ENCODE measurements around the gene TMEM178B.

Gene TMEM178B

DNA sequence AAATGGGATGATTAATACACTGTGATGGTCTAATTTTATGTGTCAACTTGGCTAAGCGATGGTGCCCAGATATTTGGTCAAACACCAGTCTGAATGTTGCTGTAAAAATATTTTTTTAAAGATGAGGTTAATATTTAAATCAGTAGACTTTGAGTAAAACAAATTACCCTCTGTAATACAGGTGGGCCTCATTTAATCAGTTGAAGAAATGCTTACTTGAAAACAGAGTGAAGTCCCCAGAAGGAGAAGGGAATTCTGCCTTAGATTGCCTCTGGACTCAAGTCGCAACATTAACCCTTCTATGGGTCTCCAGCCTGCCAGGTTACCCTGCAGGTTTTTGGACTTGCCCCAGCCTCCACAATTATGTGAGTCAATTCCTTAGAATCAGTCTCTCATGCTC, 427.6 kb downstream of the TMEM178B start:
- H3K9ac ChIP-seq (ENCODE audit: low read depth, low read length): no peak overlapping the region
- H3K4me1 ChIP-seq (ENCODE audit: control insufficient read depth, insufficient read depth, low read length): no peaks in the 10 kb centered on the region
- H3K27me3 ChIP-seq (ENCODE audit: control insufficient read depth, insufficient read depth, low read length): no peaks in the 10 kb centered on the region
- no peak overlapping the region for H3K4me2 ChIP-seq (ENCODE audit: low read length)
- no peaks in the 10 kb centered on the region for H3K9me3 ChIP-seq (replicated peaks; ENCODE audit: low read length)
- no peaks in the 10 kb centered on the region for H3K36me3 ChIP-seq (ENCODE audit: insufficient read depth, low read length)
- H3K4me3 ChIP-seq (ENCODE audit: low read length): no peak overlapping the region

DNA sequence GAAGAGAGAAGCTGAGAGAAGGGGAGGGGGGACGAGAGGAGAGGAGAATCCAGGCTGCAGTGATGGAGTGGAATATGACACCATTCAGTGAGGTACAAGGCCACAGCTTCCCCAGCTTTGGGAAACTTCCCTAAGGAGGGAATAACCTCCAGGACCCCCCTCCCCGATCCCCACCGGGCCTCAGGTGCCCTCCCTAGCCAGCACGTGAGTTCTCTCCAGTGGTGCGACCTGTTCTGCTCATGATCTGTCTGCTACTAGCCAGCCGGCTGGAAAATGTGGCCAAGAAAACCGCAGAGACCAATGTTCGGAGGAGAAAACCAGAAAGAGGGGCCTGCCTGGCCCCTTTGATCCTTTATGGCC, 437.4 kb downstream of the TMEM178B start:
- Histone ChIP-seq H3K4me2 (ENCODE audit: low read length) (no peak overlapping the region), H3K27me3 (ENCODE audit: control insufficient read depth, insufficient read depth, low read length) (peaks cover 39% of the 10 kb centered on the region), H3K36me3 (ENCODE audit: insufficient read depth, low read length) (no peaks in the 10 kb centered on the region), H3K4me3 (ENCODE audit: low read length) (no peak overlapping the region), H3K9ac (ENCODE audit: low read depth, low read length) (no peak overlapping the region), H3K9me3 (replicated peaks; ENCODE audit: low read length) (no peaks in the 10 kb centered on the region), H3K4me1 (ENCODE audit: control insufficient read depth, insufficient read depth, low read length) (no peaks in the 10 kb centered on the region)

DNA sequence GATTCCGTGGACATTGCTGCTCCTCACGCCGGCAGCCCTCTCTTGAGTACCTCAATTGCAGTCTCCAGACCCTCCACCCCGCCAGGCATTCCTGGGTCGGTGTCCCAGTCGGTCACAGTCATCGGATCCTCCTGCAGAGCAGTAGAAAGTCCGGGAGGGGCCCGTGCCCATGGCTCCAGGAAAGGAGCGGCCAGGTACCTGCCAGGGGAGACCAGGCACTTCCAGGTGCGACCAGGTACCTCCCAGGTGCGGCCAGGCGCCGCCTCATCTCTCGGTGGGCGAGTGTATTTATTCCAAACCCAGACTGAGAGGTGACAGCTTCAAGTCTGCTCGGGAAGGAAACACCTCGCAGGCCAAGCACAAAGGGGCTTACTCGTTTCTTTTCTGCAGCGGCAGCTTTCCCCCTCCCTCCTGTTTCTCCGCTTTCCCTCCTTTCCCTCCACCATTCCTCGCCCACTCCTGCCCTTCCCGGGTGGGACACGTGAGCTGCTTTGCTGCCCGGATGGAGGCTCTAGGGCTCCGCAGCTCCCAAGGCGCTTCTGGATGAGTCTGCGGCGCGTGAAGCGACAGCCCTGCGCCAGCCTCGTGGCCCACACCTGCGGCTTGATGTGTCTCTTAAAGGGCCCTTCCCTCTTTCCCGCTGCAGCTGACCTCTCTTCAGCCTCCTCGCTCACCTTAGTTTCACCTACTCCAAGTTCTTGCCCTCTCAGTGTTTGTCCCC, 438.0 kb downstream of the TMEM178B start:
- H3K9me3 ChIP-seq (replicated peaks; ENCODE audit: low read length): no peaks in the 10 kb centered on the region
- H3K36me3 ChIP-seq (ENCODE audit: insufficient read depth, low read length): no peaks in the 10 kb centered on the region
- no peak overlapping the region for H3K4me2 ChIP-seq (ENCODE audit: low read length)
- H3K27me3 ChIP-seq (ENCODE audit: control insufficient read depth, insufficient read depth, low read length): peaks cover 39% of the 10 kb centered on the region
- H3K4me3 ChIP-seq (ENCODE audit: low read length): no peak overlapping the region
- H3K9ac ChIP-seq (ENCODE audit: low read depth, low read length): no peak overlapping the region
- H3K4me1 ChIP-seq (ENCODE audit: control insufficient read depth, insufficient read depth, low read length): no peaks in the 10 kb centered on the region

DNA sequence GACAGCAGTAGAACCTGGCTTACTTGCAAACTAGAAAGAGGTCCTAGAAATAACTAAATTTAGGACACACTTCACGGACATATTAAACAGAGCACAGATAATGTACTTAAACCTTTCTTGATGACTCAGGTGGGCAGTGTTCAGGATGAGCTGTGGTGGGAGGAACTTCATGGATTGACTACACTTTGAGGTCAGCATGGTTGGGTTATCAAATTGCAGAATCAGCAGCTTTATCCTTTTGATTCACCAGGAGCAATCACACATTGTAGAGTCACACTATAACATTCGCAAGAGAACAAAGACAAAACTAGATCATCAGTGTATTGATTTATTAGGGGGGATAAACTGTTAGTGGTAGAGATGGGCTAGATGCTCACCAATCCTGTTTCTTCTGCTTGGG, 438.7 kb downstream of the TMEM178B start:
- Histone ChIP-seq H3K4me3 (ENCODE audit: low read length) (no peak overlapping the region), H3K9ac (ENCODE audit: low read depth, low read length) (no peak overlapping the region), H3K36me3 (ENCODE audit: insufficient read depth, low read length) (no peaks in the 10 kb centered on the region), H3K9me3 (replicated peaks; ENCODE audit: low read length) (no peaks in the 10 kb centered on the region), H3K27me3 (ENCODE audit: control insufficient read depth, insufficient read depth, low read length) (peaks cover 39% of the 10 kb centered on the region), H3K4me1 (ENCODE audit: control insufficient read depth, insufficient read depth, low read length) (no peaks in the 10 kb centered on the region), H3K4me2 (ENCODE audit: low read length) (no peak overlapping the region)

DNA sequence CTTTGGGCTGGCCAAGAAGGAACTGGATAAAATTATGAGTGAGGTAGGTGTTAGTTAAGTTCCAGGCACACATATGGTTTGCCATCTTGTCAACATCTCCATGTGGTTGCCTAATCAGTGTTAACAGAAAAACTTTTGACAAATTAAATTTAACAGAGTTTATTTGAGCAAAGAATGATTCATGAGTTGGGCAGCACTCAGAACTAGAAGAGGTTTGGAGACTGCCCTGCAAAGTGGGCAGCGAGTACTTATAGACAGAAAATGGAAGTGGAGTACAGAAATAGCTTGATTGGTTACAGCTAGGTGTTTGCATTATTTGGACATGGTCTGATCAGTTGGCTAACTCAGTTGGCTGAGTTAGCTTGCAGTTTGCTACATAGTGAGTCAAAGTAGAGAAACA, 439.9 kb downstream of the TMEM178B start:
- Histone ChIP-seq H3K9ac (ENCODE audit: low read depth, low read length) (no peak overlapping the region), H3K4me3 (ENCODE audit: low read length) (no peak overlapping the region), H3K9me3 (replicated peaks; ENCODE audit: low read length) (no peaks in the 10 kb centered on the region), H3K27me3 (ENCODE audit: control insufficient read depth, insufficient read depth, low read length) (peaks cover 39% of the 10 kb centered on the region), H3K36me3 (ENCODE audit: insufficient read depth, low read length) (no peaks in the 10 kb centered on the region), H3K4me2 (ENCODE audit: low read length) (no peak overlapping the region), H3K4me1 (ENCODE audit: control insufficient read depth, insufficient read depth, low read length) (no peaks in the 10 kb centered on the region)

DNA sequence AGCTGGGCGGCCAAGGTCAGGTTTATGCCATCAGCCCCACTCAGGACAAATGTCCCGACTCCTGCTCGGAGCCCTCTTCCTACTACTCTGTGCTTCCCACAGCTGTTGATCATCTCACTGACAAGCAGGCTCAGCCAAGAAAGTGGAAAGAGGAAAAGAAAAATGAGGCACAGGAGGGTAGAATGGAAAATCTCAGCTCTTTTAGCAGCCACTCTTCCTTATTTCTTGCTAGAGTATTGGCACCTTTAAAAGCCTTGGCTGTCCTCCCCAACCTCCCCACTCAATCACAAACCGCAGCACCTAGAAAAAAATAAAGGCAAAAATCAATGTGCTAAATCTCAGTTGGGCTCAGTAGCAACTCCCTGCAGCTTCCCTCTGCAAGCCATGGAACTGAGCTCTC, 442.1 kb downstream of the TMEM178B start:
- H3K9ac ChIP-seq (ENCODE audit: low read depth, low read length): no peak overlapping the region
- no peaks in the 10 kb centered on the region for H3K36me3 ChIP-seq (ENCODE audit: insufficient read depth, low read length)
- H3K27me3 ChIP-seq (ENCODE audit: control insufficient read depth, insufficient read depth, low read length): peaks cover 28% of the 10 kb centered on the region
- no peaks in the 10 kb centered on the region for H3K9me3 ChIP-seq (replicated peaks; ENCODE audit: low read length)
- H3K4me3 ChIP-seq (ENCODE audit: low read length): no peak overlapping the region
- no peaks in the 10 kb centered on the region for H3K4me1 ChIP-seq (ENCODE audit: control insufficient read depth, insufficient read depth, low read length)
- H3K4me2 ChIP-seq (ENCODE audit: low read length): no peak overlapping the region

DNA sequence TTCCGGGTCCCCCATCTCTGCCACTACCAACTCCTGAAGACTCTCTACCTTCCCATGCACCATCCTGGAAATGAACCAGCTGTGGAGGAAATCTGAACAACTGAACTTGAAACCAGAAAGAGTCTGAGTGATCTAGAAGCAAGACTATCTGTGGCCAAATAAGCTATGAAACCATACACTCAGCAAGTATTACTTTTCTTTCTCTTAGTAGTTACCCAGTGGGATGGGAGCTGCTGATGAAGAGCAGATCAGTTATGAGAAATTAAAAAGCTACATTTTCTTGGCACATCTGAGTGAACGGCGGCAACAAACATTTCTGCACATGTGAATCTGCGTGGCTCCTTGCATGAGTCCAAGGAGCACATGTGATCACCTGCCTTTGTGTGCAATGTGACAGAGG, 445.8 kb downstream of the TMEM178B start:
- H3K4me3 ChIP-seq (ENCODE audit: low read length): no peak overlapping the region
- H3K36me3 ChIP-seq (ENCODE audit: insufficient read depth, low read length): no peaks in the 10 kb centered on the region
- H3K4me2 ChIP-seq (ENCODE audit: low read length): no peak overlapping the region
- no peaks in the 10 kb centered on the region for H3K4me1 ChIP-seq (ENCODE audit: control insufficient read depth, insufficient read depth, low read length)
- no peaks in the 10 kb centered on the region for H3K9me3 ChIP-seq (replicated peaks; ENCODE audit: low read length)
- no peak overlapping the region for H3K9ac ChIP-seq (ENCODE audit: low read depth, low read length)
- H3K27me3 ChIP-seq (ENCODE audit: control insufficient read depth, insufficient read depth, low read length): no peaks in the 10 kb centered on the region

DNA sequence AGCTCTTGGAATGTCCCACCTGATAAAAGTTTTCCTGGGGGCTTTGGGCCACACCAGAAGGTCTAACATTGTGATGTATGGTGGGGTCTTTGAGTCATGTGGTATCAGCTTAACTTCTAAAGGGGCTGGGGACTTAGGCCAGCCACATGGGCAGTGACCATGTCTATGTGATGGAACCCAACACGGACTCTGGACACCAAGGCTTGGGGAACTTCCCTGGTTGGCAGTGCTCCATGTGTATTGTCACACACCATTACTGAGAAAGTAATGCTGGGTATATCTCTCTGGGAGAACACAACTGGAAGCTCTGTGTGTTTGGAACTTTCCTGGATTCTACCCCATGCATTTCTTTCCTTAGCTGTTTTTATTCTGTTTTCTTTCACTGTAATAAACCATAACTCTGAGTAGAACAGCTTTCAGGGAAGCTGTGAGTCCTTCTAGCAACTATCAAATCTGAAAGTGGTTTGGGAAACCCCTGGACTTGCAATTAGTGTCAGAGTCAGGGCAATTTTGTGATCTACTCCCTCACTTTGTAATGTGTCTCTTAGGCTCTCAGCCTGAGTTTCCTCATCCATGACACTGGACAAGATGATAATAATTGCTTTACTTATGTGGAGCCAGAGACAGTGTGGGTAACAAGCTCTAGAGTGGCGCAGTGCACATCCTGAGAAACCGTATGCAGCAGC, 448.9 kb downstream of the TMEM178B start:
- H3K4me2 ChIP-seq (ENCODE audit: low read length): no peak overlapping the region
- no peaks in the 10 kb centered on the region for H3K36me3 ChIP-seq (ENCODE audit: insufficient read depth, low read length)
- no peaks in the 10 kb centered on the region for H3K27me3 ChIP-seq (ENCODE audit: control insufficient read depth, insufficient read depth, low read length)
- H3K9ac ChIP-seq (ENCODE audit: low read depth, low read length): no peak overlapping the region
- H3K4me3 ChIP-seq (ENCODE audit: low read length): no peak overlapping the region
- no peaks in the 10 kb centered on the region for H3K4me1 ChIP-seq (ENCODE audit: control insufficient read depth, insufficient read depth, low read length)
- H3K9me3 ChIP-seq (replicated peaks; ENCODE audit: low read length): no peaks in the 10 kb centered on the region

DNA sequence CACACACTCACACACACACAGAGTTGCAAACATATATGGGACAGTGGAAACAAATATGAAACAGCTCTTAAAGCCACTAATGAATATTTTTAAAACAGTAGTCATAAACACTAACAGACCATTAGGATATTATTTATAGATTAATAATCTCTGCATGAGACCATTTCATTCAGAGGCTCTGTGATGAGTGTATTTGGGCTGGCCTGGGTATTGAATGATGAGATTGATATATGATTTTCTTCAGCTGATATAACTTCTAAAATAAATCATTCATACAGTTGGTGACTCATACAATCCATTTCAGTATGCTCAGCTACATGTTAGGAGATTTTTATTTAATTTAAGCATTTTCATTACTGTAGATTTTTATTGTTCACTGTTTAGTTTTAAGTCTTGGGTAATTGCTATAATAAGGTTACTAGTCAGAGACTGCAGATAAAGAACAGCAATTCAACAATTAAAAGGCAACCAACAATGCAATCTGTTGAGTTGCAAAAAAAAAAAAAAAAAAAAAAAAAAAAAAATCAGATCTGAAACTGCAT, 452.2 kb downstream of the TMEM178B start:
- H3K36me3 ChIP-seq (ENCODE audit: insufficient read depth, low read length): no peaks in the 10 kb centered on the region
- no peak overlapping the region for H3K9ac ChIP-seq (ENCODE audit: low read depth, low read length)
- peaks cover 13% of the 10 kb centered on the region for H3K27me3 ChIP-seq (ENCODE audit: control insufficient read depth, insufficient read depth, low read length)
- no peak overlapping the region for H3K4me3 ChIP-seq (ENCODE audit: low read length)
- H3K4me1 ChIP-seq (ENCODE audit: control insufficient read depth, insufficient read depth, low read length): no peaks in the 10 kb centered on the region
- H3K4me2 ChIP-seq (ENCODE audit: low read length): no peak overlapping the region
- no peaks in the 10 kb centered on the region for H3K9me3 ChIP-seq (replicated peaks; ENCODE audit: low read length)

DNA sequence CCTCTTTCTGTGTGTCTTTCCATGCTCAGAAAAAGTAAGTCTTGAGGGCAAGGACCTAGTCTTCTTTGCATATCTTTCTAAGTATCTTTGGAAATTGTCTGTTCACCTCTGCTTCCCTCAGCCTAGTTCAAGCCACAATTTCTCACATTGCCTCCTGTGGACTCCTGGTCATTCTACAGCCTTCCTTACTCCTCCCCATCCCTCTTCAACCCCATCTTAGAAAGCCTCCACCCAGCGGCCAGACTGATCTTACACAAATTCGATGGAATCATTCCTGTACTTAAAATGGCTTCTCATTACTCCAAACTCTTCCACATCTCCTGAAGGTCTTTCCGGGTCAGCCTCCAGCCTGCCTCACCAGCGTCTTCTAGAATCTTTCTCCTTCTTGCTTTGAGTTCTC, 453.2 kb downstream of the TMEM178B start:
- Histone ChIP-seq H3K27me3 (ENCODE audit: control insufficient read depth, insufficient read depth, low read length) (peaks cover 13% of the 10 kb centered on the region), H3K9ac (ENCODE audit: low read depth, low read length) (no peak overlapping the region), H3K9me3 (replicated peaks; ENCODE audit: low read length) (no peaks in the 10 kb centered on the region), H3K4me2 (ENCODE audit: low read length) (no peak overlapping the region), H3K4me3 (ENCODE audit: low read length) (no peak overlapping the region), H3K4me1 (ENCODE audit: control insufficient read depth, insufficient read depth, low read length) (no peaks in the 10 kb centered on the region), H3K36me3 (ENCODE audit: insufficient read depth, low read length) (no peaks in the 10 kb centered on the region)

DNA sequence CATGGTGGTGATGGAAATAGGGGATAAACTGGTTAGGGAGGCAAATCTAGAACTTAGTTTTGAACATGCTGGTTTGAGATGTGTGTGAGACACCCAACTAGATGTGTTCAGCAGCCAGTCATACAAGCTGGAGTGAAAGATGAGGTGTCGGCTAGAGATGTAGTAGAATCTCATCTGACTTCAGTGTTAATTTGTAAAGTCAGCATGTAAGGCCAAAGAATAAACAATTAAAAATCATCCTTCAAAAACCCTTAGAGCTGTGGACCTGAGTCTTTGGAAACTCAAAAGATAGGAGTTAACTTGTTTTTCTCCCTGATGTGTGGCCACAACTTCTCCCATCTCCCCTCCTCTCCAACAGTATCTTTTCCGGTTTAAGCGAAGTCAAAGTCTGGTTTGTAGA, 454.5 kb downstream of the TMEM178B start:
- Histone ChIP-seq H3K9ac (ENCODE audit: low read depth, low read length) (no peak overlapping the region), H3K4me2 (ENCODE audit: low read length) (no peak overlapping the region)

More for the DNA sequence above, 454.5 kb downstream of the TMEM178B start:
- H3K36me3 ChIP-seq (ENCODE audit: insufficient read depth, low read length): no peaks in the 10 kb centered on the region
- H3K4me1 ChIP-seq (ENCODE audit: control insufficient read depth, insufficient read depth, low read length): no peaks in the 10 kb centered on the region
- no peak overlapping the region for H3K4me3 ChIP-seq (ENCODE audit: low read length)
- H3K9me3 ChIP-seq (replicated peaks; ENCODE audit: low read length): no peaks in the 10 kb centered on the region
- peaks cover 13% of the 10 kb centered on the region for H3K27me3 ChIP-seq (ENCODE audit: control insufficient read depth, insufficient read depth, low read length)

Data from skeletal muscle satellite cell (primary cell).